Right renal cortex interstitium (tissue), 3 donors: ENCODE data around the gene HLTF. TPM values are rescaled to one million over a fixed set of nuclear protein-coding genes. Genes with fewer than 3 reads are reported as not detected.

Source experiments
- DNase-seq, 3 donors: peaks; one replicate each; pipeline ENCODE4 v3.0.0-alpha.2; 2013; ENCODE audit warnings: low read depth in 3 of 3, low spot score in 2 of 3
- polyA plus RNA-seq, 3 donors: library from polyadenylated mRNA; unstranded; fragments of 120-200 nt; gene quantifications; one replicate each; pipeline ENCODE4 v1.2.1, GENCODE V29; 2013; ENCODE audit not compliant: insufficient read length in 3 of 3

The HLTF gene
- polyA plus RNA-seq, 3 donors: 40.3 to 48.1 (median 46.2) TPM

DNA sequence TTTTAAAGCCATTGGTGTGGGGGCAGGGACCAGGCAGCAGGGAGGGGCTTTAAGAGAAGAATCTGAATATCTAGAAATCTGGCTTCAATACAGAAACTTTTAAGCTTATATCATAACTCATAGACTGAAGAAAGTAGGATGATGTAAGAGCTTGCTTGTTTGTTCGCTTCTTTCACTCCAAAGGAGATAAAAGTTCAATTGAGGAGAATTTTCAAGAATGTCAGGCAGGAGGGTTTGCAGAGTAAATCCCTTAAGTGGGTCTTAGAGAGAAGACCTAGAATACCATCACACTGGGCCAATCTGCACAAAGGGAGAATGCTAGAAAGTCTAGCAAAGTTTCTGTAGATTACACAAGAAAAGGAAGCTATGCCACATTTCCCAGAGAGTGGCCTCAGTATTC is 4.1 kb upstream of the HLTF start:
- no peak for DNase-seq

DNA sequence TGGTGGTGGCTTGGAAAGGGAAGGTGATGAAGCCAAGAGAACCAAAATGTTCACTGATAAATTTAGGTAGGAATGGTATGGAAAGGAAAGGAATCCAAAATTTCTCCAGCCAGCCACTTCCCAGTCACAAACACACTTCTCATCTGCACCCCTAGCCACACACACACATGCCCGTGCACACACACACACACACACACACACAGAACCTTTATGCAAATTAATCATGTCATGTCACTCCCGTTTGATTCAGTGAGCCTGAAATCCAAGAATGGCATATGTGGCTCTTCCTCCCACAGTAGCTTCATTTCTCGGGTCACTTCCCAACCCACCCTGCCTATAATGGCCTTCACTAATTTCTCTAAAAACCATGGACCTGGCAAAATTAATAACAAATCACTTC is 3.1 kb upstream of the HLTF start:
- no peak for DNase-seq

DNA sequence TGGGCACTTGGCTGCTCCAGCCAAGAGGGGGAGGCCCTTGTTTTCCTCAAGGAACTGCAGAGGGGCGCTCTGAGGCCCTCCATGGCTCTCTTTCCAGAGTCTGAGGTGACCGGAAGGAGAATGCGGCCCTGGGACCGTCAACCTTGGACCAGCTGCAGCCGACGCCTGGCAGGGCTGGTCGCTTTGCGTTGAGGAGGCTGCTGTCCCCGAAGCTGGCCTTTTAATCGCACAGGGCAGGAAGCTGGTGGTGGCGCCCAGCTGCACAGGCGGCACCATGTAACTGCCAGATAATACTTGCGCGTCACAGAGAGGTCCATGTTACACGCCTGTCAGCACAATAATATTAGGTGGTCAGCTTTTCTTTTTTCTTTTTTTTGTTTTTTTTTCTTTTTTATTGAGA is 875 bp upstream of the HLTF start:
- DNase-seq: no peak

DNA sequence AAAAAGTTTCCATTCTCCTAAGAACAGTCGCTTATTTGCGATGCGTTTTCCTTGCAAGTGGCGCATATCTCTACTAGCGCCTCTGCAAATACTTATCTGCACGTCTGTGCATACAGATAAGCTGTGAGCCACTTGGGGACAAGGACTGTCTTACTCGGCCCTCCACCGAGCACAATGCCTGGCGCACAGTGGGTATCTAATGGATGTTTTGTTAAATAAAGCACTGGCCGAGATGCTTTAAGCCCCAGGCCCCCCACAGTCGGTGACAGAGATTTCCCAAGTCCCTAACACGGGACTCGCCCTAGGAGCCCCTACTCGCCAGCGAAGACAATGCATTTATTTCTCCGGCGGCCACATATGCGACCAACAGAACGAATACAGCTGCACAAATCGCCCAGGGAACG is 503 bp downstream of the HLTF start:
- peak in 2 of 3 donors; percentile 41 to 51 for DNase-seq

DNA sequence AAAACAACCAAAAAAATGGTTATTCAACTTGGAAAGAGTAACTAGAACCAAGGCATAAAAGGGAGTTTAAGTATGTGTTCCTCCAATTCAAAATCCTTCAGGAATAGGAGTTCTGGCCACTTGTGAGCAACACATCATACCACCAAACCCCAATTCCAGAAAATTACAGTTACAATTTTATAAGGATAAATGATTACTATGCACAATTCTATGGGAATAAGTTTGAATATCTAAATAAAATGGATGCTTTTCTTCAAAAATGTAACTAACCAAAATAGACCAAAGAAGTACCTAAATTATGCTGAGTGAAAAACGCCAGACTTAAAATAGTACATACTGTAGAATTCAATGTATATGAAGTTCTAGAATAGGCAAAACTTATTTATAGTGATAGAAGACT is 4.6 kb downstream of the HLTF start:
- no peak for DNase-seq

DNA sequence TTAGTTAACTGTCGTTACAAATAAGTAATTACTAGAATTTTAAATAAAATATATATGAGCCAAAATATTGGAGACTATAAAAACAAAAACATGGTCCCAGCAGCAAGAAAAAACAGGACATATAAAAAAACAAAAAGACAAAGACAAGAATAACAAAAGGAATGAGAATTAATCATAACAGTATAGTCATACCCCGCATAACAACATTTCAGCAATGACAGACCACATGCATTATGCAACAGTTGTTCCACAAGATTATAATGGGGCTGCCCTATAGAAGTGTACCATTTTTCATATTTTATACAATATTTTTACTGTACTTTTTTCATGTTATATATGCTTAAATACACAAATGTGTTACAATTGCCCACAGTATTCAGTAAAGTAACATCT is 5.6 kb downstream of the HLTF start:
- DNase-seq: no peak

DNA sequence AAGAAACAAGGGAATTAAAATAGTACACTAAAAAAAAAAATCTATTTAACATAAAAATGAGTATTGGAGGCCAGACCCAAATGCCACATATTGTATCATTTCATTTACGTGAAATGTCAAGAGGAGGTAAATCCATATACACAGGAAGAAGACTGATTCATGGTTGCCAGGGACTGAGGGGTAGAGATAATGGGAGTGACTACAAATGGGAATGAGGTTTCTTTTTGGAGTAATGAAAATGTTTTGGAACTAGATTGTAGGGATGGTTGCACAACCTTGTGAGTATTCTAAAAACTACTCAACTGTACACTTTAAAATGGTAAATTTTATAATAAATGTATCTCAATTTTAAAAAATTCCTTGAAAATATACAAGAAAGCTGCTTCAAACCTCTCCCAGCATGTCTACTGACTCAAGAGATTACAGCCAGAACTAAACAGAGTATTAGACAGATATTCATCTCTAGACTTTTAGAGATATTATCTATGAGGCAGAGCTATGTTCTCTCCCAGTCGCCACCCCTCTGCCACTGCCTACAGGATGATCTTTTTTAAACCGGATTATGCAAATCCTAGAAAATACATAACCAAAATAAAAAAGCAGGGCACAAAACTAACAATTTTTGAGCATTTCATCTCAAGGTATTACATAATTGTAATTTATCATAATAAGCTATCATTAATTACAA is 6.2 kb downstream of the HLTF start:
- DNase-seq: no peak

DNA sequence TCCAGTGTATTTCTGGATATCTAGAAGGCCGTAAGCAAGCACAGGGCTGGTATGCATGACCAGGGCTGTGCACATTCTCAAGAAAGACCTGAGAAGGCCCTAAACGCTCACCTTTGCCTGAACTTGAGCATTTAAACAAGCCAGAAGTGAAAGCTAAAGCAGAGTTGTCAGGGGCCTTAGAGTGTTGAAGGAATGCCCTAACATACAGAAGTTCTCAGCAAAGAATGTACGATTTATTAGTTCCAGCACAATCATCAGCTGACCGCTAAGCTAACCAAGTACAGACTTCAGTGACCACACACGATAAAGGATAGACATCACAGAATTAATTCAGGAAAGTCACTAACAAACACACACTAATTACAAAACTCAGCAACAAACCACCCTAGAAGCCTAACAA is 8.7 kb downstream of the HLTF start:
- peak; percentile 14 to 41 (median 17) for DNase-seq

DNA sequence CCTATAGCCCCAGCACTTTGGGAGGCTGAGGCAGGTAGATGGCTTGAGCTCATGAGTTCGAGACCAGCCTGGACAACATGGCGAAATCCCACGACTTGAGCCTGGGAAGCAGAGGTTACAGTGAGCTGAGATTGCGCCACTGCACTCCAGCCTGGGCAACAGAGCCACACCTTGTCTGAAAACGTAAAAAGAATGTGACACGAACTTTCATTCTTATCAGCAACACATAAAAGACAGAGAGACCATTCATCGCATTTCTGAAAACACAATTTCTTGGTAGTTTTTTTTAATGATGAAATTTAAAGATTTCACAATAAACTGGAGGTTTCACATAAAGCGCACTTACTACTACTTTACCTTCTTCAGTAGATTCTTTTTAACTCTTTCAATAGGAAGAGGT is 18.4 kb downstream of the HLTF start:
- no peak for DNase-seq

DNA sequence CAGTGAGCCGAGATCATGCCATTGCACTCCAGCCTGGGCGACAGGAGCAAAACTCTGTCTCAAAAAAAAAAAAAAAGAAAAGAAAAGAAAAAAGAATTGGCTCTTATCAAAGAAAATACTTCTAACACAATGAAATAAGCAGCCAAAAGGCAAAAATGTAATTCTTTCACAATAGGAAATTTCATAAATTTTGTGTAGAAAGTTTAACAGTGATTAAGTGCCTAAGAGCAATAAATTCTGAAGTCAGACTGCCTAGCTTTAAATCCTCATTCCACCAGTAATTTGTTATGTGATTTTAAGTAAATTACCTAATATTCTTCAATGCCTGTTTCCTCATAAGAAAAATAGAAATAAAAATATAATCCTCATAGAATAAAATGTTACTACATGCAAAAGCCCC is 24.6 kb downstream of the HLTF start:
- DNase-seq: no peak

DNA sequence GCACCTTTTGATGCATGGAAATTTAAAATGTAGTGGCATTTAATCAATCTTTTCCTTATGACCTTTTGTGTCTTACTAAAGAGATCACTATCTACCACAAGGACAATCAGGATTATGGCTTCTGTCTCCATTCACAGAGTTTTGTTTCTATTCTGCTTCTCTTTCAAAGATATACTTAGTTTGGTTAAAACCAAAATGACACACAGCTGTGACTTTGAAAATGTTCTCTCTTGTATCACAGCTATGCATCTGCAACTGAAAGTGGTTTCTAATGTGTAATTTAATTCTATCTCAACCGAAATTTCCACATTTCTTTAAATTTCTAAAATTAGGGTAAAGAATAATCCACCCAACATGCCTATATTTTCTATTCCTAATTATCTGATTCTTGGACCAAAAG is 27.7 kb downstream of the HLTF start:
- no peak for DNase-seq

DNA sequence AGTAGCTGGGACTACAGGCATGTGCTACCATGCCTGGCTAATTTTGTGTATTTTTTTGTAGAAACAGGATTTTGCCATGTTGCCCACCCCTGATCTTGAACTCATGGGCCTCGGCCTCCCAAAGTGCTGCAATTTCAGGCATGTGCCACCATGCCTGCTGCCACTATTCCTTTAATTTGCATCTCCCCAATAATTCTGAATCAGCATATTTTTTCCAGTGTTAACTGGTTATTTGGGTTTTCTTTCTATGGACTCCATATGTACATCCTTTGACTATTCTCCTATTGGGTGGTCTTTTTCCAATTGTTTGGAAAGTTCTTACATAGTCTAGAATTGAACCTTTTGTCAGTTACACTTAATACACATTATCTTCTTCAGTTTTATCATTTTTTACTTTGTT is 28.1 kb downstream of the HLTF start:
- no peak for DNase-seq

DNA sequence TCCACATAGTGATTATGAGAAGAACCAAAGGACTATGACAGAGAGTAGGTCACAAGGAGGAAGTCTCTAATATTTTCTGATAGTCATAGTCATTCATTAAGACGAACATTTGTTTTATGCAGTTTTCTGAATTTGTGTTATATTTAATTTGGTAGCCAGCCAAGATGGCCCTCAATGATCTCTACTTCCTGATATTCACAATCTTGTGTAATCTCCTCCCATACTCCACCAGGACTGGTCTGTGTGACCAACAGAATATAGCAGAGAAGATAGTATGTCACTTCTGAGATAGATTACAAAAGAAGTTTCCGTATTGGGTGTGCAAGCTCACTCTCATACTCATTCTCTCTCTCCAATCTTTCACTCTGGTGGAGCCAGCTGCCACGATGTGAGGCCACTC is 30.8 kb downstream of the HLTF start:
- no peak for DNase-seq

DNA sequence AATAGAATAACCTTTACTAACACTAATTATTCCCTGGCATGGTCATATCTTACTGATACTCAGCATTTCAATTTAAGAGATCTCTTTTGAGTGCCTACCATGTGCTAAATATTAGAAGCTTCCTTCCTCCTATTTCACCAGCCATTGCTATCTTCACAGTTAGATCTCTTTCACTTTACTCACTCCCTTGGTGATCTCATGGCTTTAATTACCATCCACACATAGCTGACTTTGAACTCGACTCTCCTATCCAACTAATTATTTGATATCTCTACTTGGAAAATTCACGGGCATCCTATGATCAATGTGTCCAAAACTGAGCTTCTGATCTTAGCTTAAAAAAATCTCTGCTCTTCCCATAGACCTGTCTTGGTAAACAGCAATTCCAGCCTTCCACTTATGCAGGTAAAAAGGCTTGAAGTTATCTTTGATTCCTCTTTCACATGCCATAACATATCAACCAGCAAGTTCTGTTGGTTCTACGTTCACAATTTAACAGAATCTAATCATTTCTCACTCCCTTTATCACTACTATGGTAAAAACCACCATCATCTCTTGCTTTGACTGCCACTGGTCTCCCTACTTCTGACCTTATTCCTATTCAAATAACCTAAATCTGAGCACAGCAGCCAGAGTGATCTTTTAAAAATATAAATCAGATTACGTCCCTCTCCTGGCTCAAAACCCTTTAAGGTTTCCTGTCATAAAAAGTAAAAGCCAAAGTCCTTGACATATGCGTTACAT is 41.8 kb downstream of the HLTF start:
- no peak for DNase-seq

DNA sequence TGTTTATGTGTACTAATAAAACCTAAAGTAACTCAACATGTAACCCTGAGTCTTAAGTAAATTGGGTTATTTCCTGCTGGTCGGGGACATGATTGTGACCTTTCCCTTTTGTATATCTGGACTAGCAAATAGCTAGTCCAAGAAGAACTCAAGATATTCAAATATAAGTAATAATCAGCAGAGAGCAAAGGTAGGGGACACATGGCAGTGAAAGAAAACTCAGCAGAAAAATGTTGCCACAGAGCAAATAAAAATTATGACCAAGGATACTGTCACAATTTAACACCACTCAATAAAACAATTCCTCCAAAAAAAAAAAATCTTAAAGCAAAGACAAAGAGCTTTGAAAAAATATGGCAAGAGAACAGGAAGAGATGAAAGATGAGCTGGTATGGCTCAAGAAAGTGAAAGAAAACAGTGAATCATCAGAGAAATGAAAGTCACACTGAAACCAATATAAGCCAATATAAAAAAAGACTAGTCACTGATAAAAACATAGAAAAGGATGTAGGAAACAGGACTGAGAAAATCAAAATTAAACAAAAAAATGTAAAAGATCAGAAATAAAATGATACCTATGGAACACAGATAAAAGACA is 43.4 kb downstream of the HLTF start:
- DNase-seq: no peak

DNA sequence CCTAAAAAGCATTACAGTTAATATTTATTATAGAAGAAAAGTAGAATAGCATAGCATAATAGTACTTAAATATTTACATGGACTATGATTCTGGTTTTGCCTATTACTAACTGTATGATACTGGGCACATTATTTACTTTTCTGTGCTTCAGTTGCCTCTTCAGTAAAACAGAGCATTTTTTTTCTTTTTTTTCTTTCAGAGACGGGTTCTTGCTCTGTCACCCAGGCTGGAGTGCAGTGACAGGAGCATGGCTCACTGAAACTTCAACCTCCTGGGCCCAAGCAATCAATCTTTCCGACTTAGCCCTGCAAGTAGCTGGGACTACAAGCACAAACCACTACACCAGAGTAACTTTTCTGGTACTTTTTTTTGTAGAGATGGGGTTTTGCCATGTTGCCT is 48.0 kb downstream of the HLTF start:
- DNase-seq: no peak

DNA sequence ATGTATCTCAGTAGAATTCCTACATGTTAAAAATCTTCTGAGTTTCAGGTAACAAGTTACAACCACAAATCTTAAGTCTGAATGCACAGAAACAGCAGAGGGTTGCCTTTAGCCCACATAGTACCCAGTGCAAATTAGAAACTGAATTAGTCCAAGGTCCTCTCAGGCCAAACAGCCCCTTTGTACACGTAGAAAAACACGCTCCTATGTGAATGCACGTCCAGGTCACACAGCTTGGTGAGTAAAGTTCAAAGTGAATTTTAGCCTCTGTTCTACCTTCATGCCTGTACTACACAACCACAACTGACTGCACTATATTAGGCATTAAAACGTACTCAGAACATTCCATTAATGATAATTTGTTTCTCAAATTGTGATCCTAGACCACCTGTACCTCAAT is 48.6 kb downstream of the HLTF start:
- DNase-seq: no peak

DNA sequence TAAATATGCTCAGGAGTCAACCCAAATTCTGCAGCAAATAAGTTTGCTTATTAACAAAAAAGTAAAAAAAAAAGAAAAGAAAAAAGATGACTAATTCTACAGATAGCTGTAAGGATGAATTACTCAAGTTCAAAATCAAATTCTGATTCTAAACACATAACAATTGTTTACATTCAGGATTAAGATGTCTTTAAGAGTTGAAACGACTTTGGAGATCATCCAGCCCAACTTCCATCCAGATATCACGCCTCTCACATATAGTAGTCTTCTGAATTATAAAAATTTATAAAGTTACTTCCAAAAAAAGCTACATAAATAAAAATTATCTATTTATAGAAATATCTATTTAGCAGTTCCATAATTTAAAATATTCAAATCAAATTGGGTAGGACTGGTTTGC is 55.2 kb downstream of the HLTF start:
- no peak for DNase-seq

DNA sequence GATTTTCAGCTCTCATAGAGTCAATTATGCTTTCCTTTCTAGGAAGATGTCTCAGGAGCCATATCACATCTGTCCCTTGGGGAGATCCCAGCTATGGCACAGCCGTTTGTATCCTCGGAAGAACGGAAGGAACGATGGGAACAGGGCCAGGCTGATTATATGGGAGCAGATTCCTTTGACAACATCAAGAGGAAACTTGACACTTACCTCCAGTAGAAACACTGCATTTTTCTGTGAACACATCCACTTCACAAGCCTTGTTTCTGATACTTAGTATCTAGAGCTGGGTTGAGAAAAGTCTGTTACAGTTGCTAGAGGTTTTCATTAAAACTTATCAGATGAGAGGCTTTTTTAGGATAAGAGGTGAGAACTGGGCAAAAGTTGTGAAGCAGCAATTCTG is 59.6 kb downstream of the HLTF start:
- DNase-seq: no peak

DNA sequence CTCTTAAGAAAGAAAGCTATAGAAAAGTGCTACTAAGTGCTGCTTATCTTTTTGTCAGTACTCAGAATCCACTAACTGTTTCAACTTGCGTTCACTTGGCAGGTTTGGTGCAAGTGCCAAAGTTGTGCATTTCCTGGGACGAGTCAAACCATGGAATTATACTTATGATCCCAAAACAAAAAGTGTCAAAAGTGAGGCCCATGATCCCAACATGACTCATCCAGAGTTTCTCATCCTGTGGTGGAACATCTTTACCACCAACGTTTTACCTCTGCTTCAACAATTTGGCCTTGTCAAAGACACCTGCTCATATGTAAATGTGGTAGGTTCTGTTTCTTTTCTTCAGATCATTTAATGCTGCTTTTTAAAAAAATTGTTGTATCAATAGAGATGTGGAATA is 62.4 kb downstream of the HLTF start:
- no peak for DNase-seq

DNA sequence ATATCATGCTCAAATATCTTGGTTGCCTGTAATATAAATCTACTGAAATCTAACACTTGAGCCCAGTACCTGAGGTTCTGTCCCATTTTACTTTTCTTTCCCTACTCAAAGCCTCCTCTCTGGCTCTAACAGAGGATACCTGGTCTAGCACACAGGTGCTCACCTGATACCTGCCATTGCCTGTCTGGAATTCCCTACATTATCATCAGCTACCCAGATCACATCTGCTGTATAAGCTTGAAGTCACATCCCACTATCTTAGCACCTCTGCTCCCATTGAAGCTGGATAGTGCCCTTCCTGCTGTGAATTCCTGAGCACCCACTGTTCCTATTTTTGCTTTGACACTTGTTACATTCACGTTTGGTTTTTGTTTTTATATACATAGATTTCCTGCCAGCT is 64.5 kb downstream of the HLTF start:
- DNase-seq: no peak

DNA sequence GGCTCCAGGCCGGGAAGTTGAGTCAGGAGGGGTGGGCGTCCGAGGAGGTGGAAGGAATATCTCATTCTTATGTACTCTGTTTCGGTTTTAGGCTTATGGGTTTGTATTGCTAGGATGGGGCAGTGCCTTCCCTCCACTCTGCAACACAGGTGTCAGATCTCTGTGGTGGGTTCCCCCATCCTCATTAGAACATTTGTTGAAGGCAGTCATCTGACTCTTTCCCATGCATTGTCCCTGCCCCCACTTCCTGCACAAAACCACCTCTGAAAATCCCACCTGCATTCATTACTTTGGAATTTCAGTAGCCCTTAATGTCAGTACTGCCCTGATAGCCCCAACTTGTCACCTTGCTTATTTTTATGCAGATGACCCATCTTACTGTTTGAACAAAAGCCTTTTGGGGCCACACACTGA is 65.5 kb downstream of the HLTF start:
- no peak for DNase-seq
